Mucosa of stomach (tissue), 1 donor: ENCODE measurements around the gene CRYGC.
"Not testable (repeated sequence)": the region's sequence is repeated elsewhere in the genome, so short reads cannot be mapped to it uniquely, and the experiment has no call there.

Source experiments
- H3K27me3 ChIP-seq: one replicate; pipeline ENCODE4 v1.7.0; 2013; ENCODE audit warnings: mild to moderate bottlenecking, low read length; ENCODE audit not compliant: control insufficient read depth, insufficient read depth
- H3K36me3 ChIP-seq: one replicate; pipeline ENCODE4 v1.7.0; 2013; ENCODE audit warnings: low read length; ENCODE audit not compliant: control insufficient read depth, insufficient read depth
- H3K4me1 ChIP-seq: one replicate; pipeline ENCODE4 v1.7.0; 2013; ENCODE audit warnings: mild to moderate bottlenecking, low read length; ENCODE audit not compliant: control insufficient read depth, insufficient read depth
- H3K4me3 ChIP-seq: one replicate; pipeline ENCODE4 v1.7.0; 2013; ENCODE audit warnings: low read length
- H3K9ac ChIP-seq: one replicate; pipeline ENCODE4 v1.7.0; 2013; ENCODE audit warnings: mild to moderate bottlenecking, low read length, moderate library complexity
- H3K9me3 ChIP-seq: one replicate; pipeline ENCODE4 v1.7.0; 2013; ENCODE audit warnings: mild to moderate bottlenecking, low read length, moderate library complexity; ENCODE audit not compliant: control insufficient read depth
- donor health status: Pancreatic carcinoma.

Gene CRYGC

GRCh38 chr2:208134928-208135586, 5.4 kb upstream of the CRYGC start:
- H3K4me3 ChIP-seq: no peak overlapping the region
- H3K9ac ChIP-seq: no peak overlapping the region
- H3K36me3 ChIP-seq: no peaks in the 10 kb centered on the region
- no peaks in the 10 kb centered on the region for H3K9me3 ChIP-seq
- H3K4me1 ChIP-seq: peaks cover 35% of the 10 kb centered on the region
- H3K27me3 ChIP-seq: no peaks in the 10 kb centered on the region

- H3K9me3 ChIP-seq: no peaks in the 10 kb centered on the region
- H3K9ac ChIP-seq: no peak overlapping the region
- no peaks in the 10 kb centered on the region for H3K36me3 ChIP-seq
- no peaks in the 10 kb centered on the region for H3K27me3 ChIP-seq
- H3K4me1 ChIP-seq: peaks cover 27% of the 10 kb centered on the region
- H3K4me3 ChIP-seq: no peak overlapping the region
Measured at GRCh38 chr2:208130712-208131110, 1.1 kb upstream of the CRYGC start.

DNA sequence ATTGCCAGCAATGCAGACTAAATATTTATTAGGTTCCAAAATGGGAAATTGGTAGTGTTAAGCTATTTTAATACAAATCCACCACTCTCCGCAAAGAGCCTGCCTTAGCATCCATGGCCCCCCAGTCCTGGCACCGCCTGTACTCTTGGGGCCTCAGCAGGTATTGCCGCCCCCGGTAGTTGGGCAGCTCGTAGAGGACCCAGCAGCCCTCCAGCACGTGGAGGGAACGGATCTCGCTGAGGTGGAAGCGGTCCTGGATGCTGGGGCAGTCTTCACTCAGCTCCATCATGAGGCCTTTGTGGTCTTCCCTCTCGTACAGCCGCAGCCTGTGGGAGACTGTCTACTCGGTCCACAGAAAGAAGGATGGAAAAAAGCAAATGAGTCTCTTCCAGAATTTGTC, 1.5 kb downstream of the CRYGC start:
- Histone ChIP-seq H3K4me3 (no peak overlapping the region), H3K9ac (no peak overlapping the region), H3K4me1 (peaks cover 16% of the 10 kb centered on the region), H3K9me3 (no peaks in the 10 kb centered on the region), H3K27me3 (peaks cover 4% of the 10 kb centered on the region), H3K36me3 (no peaks in the 10 kb centered on the region)

- H3K4me3 ChIP-seq: no peak overlapping the region
- peaks cover 4% of the 10 kb centered on the region for H3K27me3 ChIP-seq
- peaks cover 16% of the 10 kb centered on the region for H3K4me1 ChIP-seq
- no peaks in the 10 kb centered on the region for H3K9me3 ChIP-seq
- H3K9ac ChIP-seq: no peak overlapping the region
- no peaks in the 10 kb centered on the region for H3K36me3 ChIP-seq
Measured at GRCh38 chr2:208127090-208127489, 2.5 kb downstream of the CRYGC start.

DNA sequence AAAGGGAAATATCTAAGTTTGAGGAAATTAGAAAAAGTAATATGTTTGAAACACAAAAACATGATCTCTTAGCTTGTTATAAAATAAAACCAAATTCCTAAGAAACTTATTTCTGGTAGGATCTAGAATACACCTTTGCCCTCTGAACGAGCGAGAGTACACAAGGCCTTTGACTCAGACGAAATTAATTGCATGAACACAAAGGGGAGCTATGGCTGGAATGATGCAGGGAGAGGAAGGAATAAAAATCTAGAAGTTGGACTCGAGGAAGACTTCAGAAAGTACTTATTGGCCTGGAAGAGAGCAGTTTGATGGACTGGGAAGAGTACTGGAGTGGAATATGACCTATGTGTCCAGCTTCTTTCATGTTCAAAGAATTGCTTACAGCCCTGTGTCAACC, 4.4 kb downstream of the CRYGC start:
- peaks cover 7% of the 10 kb centered on the region for H3K4me1 ChIP-seq
- H3K36me3 ChIP-seq: no peaks in the 10 kb centered on the region
- H3K9me3 ChIP-seq: no peaks in the 10 kb centered on the region
- no peak overlapping the region for H3K4me3 ChIP-seq
- H3K9ac ChIP-seq: no peak overlapping the region
- peaks cover 4% of the 10 kb centered on the region for H3K27me3 ChIP-seq

- not testable (repeated sequence) for H3K9me3 ChIP-seq, H3K4me1 ChIP-seq, H3K4me3 ChIP-seq, H3K36me3 ChIP-seq, H3K27me3 ChIP-seq, H3K9ac ChIP-seq
Measured at GRCh38 chr2:208124013-208124715, 5.5 kb downstream of the CRYGC start, which contains the start of gene CRYGD. CRYGD (minus strand) TSS chr2:208124524; CDS start chr2:208124473, 51 bp downstream.

GRCh38 chr2:208122248-208122647, 7.4 kb downstream of the CRYGC start:
- Histone ChIP-seq H3K4me3 (no peak overlapping the region), H3K4me1 (no peaks in the 10 kb centered on the region), H3K9ac (no peak overlapping the region), H3K9me3 (no peaks in the 10 kb centered on the region), H3K27me3 (peaks cover 4% of the 10 kb centered on the region), H3K36me3 (no peaks in the 10 kb centered on the region)

- no peak overlapping the region for H3K4me3 ChIP-seq
- no peaks in the 10 kb centered on the region for H3K36me3 ChIP-seq
- H3K27me3 ChIP-seq: no peaks in the 10 kb centered on the region
- H3K9me3 ChIP-seq: no peaks in the 10 kb centered on the region
- H3K4me1 ChIP-seq: no peaks in the 10 kb centered on the region
- no peak overlapping the region for H3K9ac ChIP-seq
Measured at GRCh38 chr2:208118918-208119317, 10.7 kb downstream of the CRYGC start.

- H3K9me3 ChIP-seq, H3K4me1 ChIP-seq, H3K27me3 ChIP-seq, H3K36me3 ChIP-seq, H3K4me3 ChIP-seq, H3K9ac ChIP-seq: not testable (repeated sequence)
Measured at GRCh38 chr2:208117390-208117789, 12.2 kb downstream of the CRYGC start.

GRCh38 chr2:208112969-208113368, 16.7 kb downstream of the CRYGC start:
- Histone ChIP-seq H3K9ac (no peak overlapping the region), H3K9me3 (no peaks in the 10 kb centered on the region), H3K4me3 (no peak overlapping the region), H3K36me3 (no peaks in the 10 kb centered on the region), H3K4me1 (no peaks in the 10 kb centered on the region), H3K27me3 (no peaks in the 10 kb centered on the region)

DNA sequence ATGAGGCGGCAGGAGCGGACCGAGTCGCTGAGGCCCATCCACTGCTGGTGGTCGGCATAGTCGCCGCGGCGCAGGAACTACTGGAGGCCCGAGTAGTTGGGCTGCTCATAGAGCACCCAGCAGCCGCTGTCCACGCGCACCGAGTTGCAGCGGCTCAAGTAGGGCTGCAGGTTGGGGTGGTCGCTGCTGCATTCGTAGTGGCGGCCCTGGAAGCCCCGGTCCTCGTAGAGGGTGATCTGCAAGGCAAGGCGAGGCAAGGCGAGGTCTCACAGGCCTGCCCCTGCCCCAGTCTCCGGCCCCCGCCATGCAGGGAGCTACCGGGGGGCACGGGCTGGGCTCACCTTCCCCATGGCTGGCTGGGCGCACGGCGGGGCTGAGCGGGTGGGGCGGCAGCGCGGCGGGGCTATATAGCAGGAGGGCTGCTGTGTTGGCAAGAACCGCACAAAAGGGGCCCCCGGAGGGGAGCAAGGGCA, 17.3 kb downstream of the CRYGC start:
- not testable (repeated sequence) for H3K9me3 ChIP-seq, H3K27me3 ChIP-seq, H3K36me3 ChIP-seq, H3K9ac ChIP-seq, H3K4me1 ChIP-seq, H3K4me3 ChIP-seq

DNA sequence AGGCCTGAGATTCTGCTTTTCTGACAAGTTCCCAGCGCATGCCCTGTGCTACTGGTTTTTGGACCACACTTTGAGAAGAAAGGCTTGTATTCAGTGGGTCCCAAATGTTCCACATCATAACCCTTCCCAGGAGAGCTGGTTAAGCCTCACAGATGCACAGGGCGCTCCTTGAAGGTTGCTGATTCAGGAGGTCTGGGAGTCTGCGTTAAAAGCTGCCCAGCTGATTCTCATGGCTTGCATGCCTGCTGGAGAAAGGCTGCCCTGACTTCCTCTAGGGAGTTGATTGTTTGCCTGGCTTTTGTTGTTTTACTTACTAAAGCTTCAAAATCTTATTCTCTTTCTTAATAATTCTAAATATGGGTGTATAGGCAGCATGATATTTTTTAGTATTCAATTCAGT, 26.0 kb downstream of the CRYGC start:
- Histone ChIP-seq H3K36me3 (no peaks in the 10 kb centered on the region), H3K9me3 (no peaks in the 10 kb centered on the region), H3K27me3 (no peaks in the 10 kb centered on the region), H3K9ac (no peak overlapping the region), H3K4me3 (no peak overlapping the region), H3K4me1 (no peaks in the 10 kb centered on the region)
